DOHH2 (cell line): Measurements from ENCODE around the gene QRFP.

Source experiments
- H3F3A ChIP-seq: fragments of 200-600 bp; sonication (generic), shearing (Covaris generic); 2 replicates; pipeline ENCODE4 v1.6.0; 2016; ENCODE audit warnings: antibody characterized with exemption, mild to moderate bottlenecking; ENCODE audit not compliant: control insufficient read depth, insufficient read depth
- H3K27ac ChIP-seq: fragments of 200-600 bp; sonication (generic); 2 replicates; pipeline ENCODE4 v1.5.1; 2014; ENCODE audit warnings: low read depth, mild to moderate bottlenecking, low read length, moderate library complexity
- H3K27me3 ChIP-seq: fragments of 200-600 bp; sonication (generic); 2 replicates; pipeline ENCODE4 v1.6.1; 2014; ENCODE audit warnings: mild to moderate bottlenecking, low read length, mixed read lengths; ENCODE audit not compliant: control insufficient read depth
- H3K36me3 ChIP-seq: fragments of 200-600 bp; sonication (generic); 2 replicates; pipeline ENCODE4 v1.6.1; 2014; ENCODE audit warnings: mild to moderate bottlenecking, low read length, moderate library complexity, mixed read lengths; ENCODE audit not compliant: control insufficient read depth
- H3K4me1 ChIP-seq: fragments of 200-600 bp; sonication (generic); 2 replicates; pipeline ENCODE4 v1.6.1; 2014; ENCODE audit warnings: mild to moderate bottlenecking, low read length, mixed read lengths; ENCODE audit not compliant: control insufficient read depth
- H3K4me2 ChIP-seq: fragments of 200-600 bp; sonication (generic); 2 replicates; pipeline ENCODE4 v1.6.0; 2014; ENCODE audit warnings: mild to moderate bottlenecking, low read length, moderate library complexity
- H3K4me3 ChIP-seq: fragments of 200-600 bp; sonication (generic); 2 replicates; pipeline ENCODE4 v1.5.1; 2014; ENCODE audit warnings: mild to moderate bottlenecking, low read length, mixed read lengths
- H3K79me2 ChIP-seq: fragments of 200-600 bp; sonication (generic); 2 replicates; pipeline ENCODE4 v1.6.1; 2014; ENCODE audit warnings: mild to moderate bottlenecking, low read length, mixed read lengths; ENCODE audit not compliant: control insufficient read depth
- H3K9me2 ChIP-seq: fragments of 200-600 bp; sonication (generic); replicated peaks from 2 replicates; pipeline ENCODE4 v1.6.1; 2014; ENCODE audit warnings: mild to moderate bottlenecking, low read length, mixed read lengths; ENCODE audit not compliant: control insufficient read depth
- H3K9me3 ChIP-seq: fragments of 200-600 bp; sonication (generic); 2 replicates; pipeline ENCODE4 v1.6.1; 2014; ENCODE audit warnings: antibody characterized with exemption, low read length, mixed read lengths; ENCODE audit not compliant: control insufficient read depth, insufficient read depth
- H4K20me1 ChIP-seq: fragments of 200-600 bp; sonication (generic); 2 replicates; pipeline ENCODE4 v1.6.0; 2014; ENCODE audit warnings: low read depth, mild to moderate bottlenecking, antibody characterized with exemption, low read length, moderate library complexity; ENCODE audit not compliant: control insufficient read depth, insufficient read depth
- EZH2phosphoT487 ChIP-seq: fragments of 200-600 bp; sonication (generic); IDR thresholded peaks from 2 replicates; pipeline ENCODE4 v1.6.1; 2017; ENCODE audit warnings: borderline replicate concordance, mild to moderate bottlenecking, antibody characterized with exemption, low read length, moderate library complexity, mixed read lengths
- TF ChIP-seq, protein P1 (sequence below): fragments of 200-600 bp; sonication (generic); IDR thresholded peaks from one replicate; pipeline ENCODE4 v1.5.1; 2014; ENCODE audit warnings: antibody characterized with exemption, mild to moderate bottlenecking, low read depth, low read length; ENCODE audit not compliant: poor library complexity, severe bottlenecking

The QRFP gene

DNA sequence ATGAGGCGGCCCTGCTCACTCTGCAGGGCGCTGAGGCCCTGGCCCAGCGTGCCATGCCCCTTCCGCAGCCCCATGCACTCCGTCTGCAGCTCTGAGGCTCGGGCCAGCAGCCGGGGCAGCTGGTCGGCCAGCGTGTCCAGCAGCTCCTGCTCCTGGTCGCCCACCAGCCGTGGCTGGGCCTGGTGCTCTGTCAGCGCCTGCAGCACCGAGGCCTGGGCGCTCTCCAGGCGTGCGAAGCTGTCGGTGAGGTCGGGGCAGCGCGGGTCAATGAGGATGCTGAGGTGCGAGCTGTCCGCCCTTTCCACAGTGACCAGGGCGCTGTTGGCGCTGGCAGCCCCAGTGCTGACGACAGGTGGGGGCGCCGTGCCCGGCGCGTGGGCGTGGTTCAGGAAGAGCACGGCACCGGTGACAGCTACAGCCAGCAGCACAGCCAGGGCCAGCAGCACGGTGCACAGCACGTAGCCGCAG is 33.0 kb upstream of the QRFP start:
- H3K4me2 ChIP-seq, result no peak overlapping the region
- H3K4me1 ChIP-seq, result peaks cover 55% of the 10 kb centered on the region
- no peaks in the 10 kb centered on the region for H3K79me2 ChIP-seq
- H3K4me3 ChIP-seq, result no peak overlapping the region
- TF ChIP-seq, protein P1, sequence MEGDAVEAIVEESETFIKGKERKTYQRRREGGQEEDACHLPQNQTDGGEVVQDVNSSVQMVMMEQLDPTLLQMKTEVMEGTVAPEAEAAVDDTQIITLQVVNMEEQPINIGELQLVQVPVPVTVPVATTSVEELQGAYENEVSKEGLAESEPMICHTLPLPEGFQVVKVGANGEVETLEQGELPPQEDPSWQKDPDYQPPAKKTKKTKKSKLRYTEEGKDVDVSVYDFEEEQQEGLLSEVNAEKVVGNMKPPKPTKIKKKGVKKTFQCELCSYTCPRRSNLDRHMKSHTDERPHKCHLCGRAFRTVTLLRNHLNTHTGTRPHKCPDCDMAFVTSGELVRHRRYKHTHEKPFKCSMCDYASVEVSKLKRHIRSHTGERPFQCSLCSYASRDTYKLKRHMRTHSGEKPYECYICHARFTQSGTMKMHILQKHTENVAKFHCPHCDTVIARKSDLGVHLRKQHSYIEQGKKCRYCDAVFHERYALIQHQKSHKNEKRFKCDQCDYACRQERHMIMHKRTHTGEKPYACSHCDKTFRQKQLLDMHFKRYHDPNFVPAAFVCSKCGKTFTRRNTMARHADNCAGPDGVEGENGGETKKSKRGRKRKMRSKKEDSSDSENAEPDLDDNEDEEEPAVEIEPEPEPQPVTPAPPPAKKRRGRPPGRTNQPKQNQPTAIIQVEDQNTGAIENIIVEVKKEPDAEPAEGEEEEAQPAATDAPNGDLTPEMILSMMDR, result no peak
- no peak for TF ChIP-seq EZH2phosphoT487
- H3K9me3 ChIP-seq, result no peaks in the 10 kb centered on the region
- no peaks in the 10 kb centered on the region for H4K20me1 ChIP-seq
- no peaks in the 10 kb centered on the region for H3F3A ChIP-seq
- H3K9me2 ChIP-seq, result no peaks in the 10 kb centered on the region
- H3K36me3 ChIP-seq, result no peaks in the 10 kb centered on the region
- H3K27me3 ChIP-seq, result peaks cover 5% of the 10 kb centered on the region
- H3K27ac ChIP-seq, result no peak overlapping the region

DNA sequence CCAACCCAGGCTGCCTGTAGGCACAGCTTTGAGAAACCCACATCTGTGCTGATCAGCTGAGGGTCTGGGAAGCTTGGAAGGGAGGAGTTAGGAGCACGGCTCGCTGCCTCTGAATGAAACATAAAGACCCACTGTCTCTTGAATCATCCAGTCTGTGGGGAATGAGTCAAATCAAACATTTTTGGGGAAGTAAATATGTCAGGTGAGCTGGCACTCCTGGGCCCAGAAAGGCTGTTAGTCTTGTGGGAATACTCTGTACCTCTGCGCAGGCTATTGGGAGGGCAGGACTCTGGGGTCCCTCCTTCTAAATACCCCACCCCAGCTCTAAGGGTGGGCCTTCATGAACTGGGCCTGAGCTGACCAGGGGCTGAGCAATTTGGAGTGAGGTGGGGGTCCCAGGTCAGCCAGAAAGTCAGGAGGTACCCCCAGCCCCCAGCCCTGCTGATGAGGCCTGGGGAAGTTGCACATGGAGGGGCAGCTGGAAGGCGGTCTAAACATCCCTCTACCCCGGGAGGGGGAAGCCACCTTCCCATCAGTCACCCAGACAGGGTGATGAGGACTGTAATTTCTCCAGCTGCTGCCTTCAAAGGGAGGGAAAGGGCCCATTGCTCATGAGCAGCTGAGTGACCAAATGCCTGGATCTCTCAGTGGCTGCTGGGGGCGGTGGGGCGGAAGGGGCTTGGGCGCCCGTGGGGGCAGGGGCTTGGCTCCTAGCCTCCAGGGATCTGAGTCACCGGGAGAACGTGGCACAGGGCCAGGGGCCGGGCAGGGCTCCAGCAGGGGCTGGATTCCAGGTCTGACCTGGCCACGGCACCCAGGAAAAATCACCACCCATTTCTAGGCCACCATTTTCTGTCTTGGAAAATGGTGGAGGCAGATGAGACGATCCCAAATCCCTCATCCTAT is 31.6 kb upstream of the QRFP start:
- Histone ChIP-seq H3K27me3 (peaks cover 5% of the 10 kb centered on the region), H3F3A (no peaks in the 10 kb centered on the region), H3K4me2 (peak overlapping the region; percentile 30), H3K9me2 (no peaks in the 10 kb centered on the region), H3K36me3 (no peaks in the 10 kb centered on the region), H3K4me1 (peaks cover 55% of the 10 kb centered on the region), H3K9me3 (no peaks in the 10 kb centered on the region), H3K79me2 (no peaks in the 10 kb centered on the region), H4K20me1 (no peaks in the 10 kb centered on the region), H3K27ac (no peak overlapping the region), H3K4me3 (no peak overlapping the region)
- TF ChIP-seq, protein P1, result no peak
- TF ChIP-seq EZH2phosphoT487, result no peak

DNA sequence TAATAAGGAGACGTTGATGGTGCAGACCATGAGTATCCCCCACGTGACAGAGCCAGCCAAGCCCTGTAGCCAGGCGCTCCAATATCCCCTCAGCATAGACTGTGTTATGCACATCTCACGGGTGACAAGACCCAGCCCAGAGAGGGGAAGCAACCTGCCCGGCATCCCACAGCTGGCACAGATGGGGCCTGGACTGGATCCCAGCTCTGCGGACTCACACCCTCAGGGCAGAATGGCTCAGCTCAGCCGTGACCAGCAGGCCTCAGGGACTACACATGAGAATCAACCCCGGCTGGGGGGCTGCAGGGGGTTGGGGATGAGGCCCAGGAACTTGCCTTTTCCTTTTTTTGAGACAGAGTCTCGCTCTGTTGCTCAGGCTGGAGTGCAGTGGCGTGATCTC is 30.7 kb upstream of the QRFP start:
- H3F3A ChIP-seq, result no peaks in the 10 kb centered on the region
- no peaks in the 10 kb centered on the region for H3K9me2 ChIP-seq
- H3K79me2 ChIP-seq, result no peaks in the 10 kb centered on the region
- H3K4me3 ChIP-seq, result no peak overlapping the region
- no peaks in the 10 kb centered on the region; the same call in 1 of the 2 replicates for H3K27me3 ChIP-seq
- H4K20me1 ChIP-seq, result no peaks in the 10 kb centered on the region
- H3K36me3 ChIP-seq, result no peaks in the 10 kb centered on the region
- no peak for TF ChIP-seq EZH2phosphoT487
- TF ChIP-seq, protein P1, result no peak
- H3K4me2 ChIP-seq, result peak overlapping the region; percentile 30
- no peaks in the 10 kb centered on the region for H3K9me3 ChIP-seq
- no peak overlapping the region for H3K27ac ChIP-seq
- H3K4me1 ChIP-seq, result peaks cover 46% of the 10 kb centered on the region
